Measurements from ENCODE around the gene ICAM1. TPM values are rescaled to one million over a fixed set of nuclear protein-coding genes. Genes with fewer than 3 reads are reported as not detected.

ICAM1 gene
- total RNA-seq, 1 donor = 170 TPM

DNA sequence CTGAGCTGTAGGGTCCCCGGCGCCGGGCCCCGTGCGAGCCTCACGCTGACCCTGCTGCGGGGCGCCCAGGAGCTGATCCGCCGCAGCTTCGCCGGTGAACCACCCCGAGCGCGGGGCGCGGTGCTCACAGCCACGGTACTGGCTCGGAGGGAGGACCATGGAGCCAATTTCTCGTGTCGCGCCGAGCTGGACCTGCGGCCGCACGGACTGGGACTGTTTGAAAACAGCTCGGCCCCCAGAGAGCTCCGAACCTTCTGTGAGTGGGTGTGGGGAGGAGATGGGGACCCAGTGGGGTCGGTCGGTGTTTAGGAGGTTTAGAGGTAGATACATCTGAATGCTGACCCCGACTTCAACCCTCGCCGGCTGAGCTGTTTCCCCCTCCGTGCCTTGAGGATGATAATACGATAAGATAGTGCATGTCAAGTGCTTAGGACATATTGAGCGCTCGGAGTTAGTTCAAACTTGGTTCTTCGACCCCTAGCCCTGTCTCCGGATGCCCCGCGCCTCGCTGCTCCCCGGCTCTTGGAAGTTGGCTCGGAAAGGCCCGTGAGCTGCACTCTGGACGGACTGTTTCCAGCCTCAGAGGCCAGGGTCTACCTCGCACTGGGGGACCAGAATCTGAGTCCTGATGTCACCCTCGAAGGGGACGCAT, 20.8 kb downstream of the ICAM1 start:
- Histone ChIP-seq H3K27me3 (ENCODE audit: insufficient read depth, low read length) (peaks cover 84% of the 10 kb centered on the region), H3K4me1 (ENCODE audit: insufficient read depth, low read length) (peaks cover 93% of the 10 kb centered on the region), H3K9me3 (ENCODE audit: low read depth, low read length) (no peaks in the 10 kb centered on the region), H3K4me3 (ENCODE audit: low read length) (no peak overlapping the region)

DNA sequence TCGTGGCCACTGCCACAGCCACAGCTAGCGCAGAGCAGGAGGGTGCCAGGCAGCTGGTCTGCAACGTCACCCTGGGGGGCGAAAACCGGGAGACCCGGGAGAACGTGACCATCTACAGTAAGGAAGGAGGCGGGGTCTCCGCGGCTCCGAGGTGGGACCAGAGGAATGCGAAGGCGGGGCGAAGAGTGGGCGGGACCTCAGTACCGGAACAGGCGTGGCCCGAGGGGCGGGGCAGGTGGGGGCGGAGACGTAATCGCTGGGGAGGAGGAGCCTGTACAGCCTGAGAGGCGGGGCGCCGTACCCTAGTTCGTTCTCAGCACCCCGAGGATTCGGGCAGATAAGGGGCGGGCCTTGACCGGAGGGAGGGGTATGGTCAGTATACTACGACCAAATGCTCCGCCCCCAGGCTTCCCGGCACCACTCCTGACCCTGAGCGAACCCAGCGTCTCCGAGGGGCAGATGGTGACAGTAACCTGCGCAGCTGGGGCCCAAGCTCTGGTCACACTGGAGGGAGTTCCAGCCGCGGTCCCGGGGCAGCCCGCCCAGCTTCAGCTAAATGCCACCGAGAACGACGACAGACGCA, 21.4 kb downstream of the ICAM1 start:
- Histone ChIP-seq H3K4me1 (ENCODE audit: insufficient read depth, low read length) (peaks cover 87% of the 10 kb centered on the region), H3K27me3 (ENCODE audit: insufficient read depth, low read length) (peaks cover 85% of the 10 kb centered on the region), H3K9me3 (ENCODE audit: low read depth, low read length) (no peaks in the 10 kb centered on the region), H3K4me3 (ENCODE audit: low read length) (no peak overlapping the region)

DNA sequence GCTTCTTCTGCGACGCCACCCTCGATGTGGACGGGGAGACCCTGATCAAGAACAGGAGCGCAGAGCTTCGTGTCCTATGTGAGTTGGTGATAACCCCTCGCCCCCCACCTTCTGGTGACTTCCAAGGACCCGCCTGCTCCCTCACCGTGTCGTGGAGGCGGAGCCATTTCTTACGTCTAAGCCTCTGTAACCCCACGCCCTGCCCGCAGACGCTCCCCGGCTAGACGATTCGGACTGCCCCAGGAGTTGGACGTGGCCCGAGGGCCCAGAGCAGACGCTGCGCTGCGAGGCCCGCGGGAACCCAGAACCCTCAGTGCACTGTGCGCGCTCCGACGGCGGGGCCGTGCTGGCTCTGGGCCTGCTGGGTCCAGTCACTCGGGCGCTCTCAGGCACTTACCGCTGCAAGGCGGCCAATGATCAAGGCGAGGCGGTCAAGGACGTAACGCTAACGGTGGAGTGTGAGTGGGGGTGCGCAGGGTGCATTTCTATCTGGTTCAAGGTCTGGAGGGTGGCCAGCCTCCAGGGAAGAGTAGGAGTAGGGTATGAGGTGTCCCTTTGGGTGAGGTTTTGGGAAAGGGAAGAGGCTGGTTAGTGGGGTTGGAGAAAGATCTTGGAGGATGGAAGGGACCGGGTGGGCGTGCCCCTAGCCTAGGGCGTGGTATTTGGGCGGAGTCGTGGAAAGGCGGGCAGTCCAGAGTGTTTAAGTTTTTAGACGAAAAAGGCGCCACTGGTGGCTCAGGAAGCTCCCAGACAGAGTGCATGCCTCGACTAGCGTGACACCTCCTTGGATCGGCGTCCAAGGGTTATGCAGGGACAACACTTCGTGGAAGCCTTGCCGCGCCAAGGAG, 22.1 kb downstream of the ICAM1 start:
- Histone ChIP-seq H3K4me1 (ENCODE audit: insufficient read depth, low read length) (peaks cover 79% of the 10 kb centered on the region), H3K4me3 (ENCODE audit: low read length) (no peak overlapping the region), H3K9me3 (ENCODE audit: low read depth, low read length) (no peaks in the 10 kb centered on the region), H3K27me3 (ENCODE audit: insufficient read depth, low read length) (peaks cover 79% of the 10 kb centered on the region)

DNA sequence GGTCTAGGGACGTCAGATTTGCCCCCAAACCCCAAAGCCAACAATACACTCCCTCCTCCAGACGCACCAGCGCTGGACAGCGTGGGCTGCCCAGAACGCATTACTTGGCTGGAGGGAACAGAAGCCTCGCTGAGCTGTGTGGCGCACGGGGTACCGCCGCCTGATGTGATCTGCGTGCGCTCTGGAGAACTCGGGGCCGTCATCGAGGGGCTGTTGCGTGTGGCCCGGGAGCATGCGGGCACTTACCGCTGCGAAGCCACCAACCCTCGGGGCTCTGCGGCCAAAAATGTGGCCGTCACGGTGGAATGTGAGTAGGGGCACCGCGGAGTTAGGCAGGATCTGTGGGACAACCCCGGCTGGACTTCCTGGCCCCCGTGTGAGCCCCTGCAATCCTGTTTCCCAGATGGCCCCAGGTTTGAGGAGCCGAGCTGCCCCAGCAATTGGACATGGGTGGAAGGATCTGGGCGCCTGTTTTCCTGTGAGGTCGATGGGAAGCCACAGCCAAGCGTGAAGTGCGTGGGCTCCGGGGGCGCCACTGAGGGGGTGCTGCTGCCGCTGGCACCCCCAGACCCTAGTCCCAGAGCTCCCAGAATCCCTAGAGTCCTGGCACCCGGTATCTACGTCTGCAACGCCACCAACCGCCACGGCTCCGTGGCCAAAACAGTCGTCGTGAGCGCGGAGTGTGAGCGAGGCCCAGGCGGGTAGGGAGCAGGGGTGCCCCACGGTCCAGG, 22.9 kb downstream of the ICAM1 start:
- Histone ChIP-seq H3K27me3 (ENCODE audit: insufficient read depth, low read length) (peaks cover 71% of the 10 kb centered on the region), H3K9me3 (ENCODE audit: low read depth, low read length) (no peaks in the 10 kb centered on the region), H3K4me1 (ENCODE audit: insufficient read depth, low read length) (peaks cover 72% of the 10 kb centered on the region), H3K4me3 (ENCODE audit: low read length) (no peak overlapping the region)

DNA sequence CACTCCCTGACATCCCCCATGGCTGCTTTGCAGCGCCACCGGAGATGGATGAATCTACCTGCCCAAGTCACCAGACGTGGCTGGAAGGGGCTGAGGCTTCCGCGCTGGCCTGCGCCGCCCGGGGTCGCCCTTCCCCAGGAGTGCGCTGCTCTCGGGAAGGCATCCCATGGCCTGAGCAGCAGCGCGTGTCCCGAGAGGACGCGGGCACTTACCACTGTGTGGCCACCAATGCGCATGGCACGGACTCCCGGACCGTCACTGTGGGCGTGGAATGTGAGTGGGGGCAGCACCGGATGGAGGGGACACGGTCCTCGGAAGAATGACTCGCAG, 23.4 kb downstream of the ICAM1 start:
- peaks cover 66% of the 10 kb centered on the region for H3K27me3 ChIP-seq (ENCODE audit: insufficient read depth, low read length)
- H3K9me3 ChIP-seq (ENCODE audit: low read depth, low read length) = no peaks in the 10 kb centered on the region
- no peak overlapping the region for H3K4me3 ChIP-seq (ENCODE audit: low read length)
- peaks cover 66% of the 10 kb centered on the region for H3K4me1 ChIP-seq (ENCODE audit: insufficient read depth, low read length)

DNA sequence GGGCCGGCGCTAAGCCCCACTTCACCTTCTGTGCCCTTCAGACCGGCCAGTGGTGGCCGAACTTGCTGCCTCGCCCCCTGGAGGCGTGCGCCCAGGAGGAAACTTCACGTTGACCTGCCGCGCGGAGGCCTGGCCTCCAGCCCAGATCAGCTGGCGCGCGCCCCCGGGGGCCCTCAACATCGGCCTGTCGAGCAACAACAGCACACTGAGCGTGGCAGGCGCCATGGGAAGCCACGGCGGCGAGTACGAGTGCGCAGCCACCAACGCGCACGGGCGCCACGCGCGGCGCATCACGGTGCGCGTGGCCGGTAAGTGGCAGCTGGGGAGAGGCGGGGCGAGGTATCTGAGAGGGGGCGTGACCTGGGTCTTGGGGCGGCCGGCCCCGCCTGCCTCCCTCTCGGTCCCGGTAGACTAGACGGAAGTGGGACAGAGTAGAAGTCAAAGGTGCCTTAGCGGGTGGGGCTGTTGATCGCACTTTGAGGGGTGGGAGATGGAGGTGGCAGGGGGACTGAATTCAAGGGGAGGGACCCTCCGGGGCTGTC, 24.5 kb downstream of the ICAM1 start:
- H3K9me3 ChIP-seq (ENCODE audit: low read depth, low read length) = no peaks in the 10 kb centered on the region
- peak overlapping the region; percentile 9 for H3K4me3 ChIP-seq (ENCODE audit: low read length)
- H3K4me1 ChIP-seq (ENCODE audit: insufficient read depth, low read length) = peaks cover 65% of the 10 kb centered on the region
- peaks cover 56% of the 10 kb centered on the region for H3K27me3 ChIP-seq (ENCODE audit: insufficient read depth, low read length)

DNA sequence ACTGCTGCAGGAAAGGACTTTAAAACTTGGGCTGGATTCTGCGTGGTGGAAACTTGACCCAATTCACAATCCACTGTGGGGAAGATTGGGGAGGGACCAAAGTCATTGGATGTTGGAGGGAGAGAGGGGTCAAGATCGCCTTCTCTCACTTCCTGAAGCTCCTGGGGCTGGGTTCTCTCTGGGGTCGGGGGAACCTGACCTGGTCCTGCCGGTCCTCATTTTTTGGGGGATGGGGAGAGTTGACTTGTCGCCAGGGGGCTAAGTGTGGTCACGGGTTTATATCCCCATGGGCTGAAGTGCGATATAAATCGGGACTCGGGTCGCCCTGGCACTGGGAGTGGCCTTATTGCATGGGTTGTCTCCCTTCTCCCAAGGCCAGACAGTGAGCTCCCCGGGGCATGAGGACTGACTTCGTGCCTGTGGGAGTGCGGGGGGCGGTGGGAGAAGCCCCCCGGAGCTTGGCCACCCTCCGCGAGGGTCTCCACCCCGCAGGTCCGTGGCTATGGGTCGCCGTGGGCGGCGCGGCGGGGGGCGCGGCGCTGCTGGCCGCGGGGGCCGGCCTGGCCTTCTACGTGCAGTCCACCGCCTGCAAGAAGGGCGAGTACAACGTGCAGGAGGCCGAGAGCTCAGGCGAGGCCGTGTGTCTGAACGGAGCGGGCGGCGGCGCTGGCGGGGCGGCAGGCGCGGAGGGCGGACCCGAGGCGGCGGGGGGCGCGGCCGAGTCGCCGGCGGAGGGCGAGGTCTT, 25.1 kb downstream of the ICAM1 start:
- H3K9me3 ChIP-seq (ENCODE audit: low read depth, low read length) = no peaks in the 10 kb centered on the region
- H3K27me3 ChIP-seq (ENCODE audit: insufficient read depth, low read length) = peaks cover 50% of the 10 kb centered on the region
- peak overlapping the region; percentile 9 for H3K4me3 ChIP-seq (ENCODE audit: low read length)
- peaks cover 62% of the 10 kb centered on the region for H3K4me1 ChIP-seq (ENCODE audit: insufficient read depth, low read length)

DNA sequence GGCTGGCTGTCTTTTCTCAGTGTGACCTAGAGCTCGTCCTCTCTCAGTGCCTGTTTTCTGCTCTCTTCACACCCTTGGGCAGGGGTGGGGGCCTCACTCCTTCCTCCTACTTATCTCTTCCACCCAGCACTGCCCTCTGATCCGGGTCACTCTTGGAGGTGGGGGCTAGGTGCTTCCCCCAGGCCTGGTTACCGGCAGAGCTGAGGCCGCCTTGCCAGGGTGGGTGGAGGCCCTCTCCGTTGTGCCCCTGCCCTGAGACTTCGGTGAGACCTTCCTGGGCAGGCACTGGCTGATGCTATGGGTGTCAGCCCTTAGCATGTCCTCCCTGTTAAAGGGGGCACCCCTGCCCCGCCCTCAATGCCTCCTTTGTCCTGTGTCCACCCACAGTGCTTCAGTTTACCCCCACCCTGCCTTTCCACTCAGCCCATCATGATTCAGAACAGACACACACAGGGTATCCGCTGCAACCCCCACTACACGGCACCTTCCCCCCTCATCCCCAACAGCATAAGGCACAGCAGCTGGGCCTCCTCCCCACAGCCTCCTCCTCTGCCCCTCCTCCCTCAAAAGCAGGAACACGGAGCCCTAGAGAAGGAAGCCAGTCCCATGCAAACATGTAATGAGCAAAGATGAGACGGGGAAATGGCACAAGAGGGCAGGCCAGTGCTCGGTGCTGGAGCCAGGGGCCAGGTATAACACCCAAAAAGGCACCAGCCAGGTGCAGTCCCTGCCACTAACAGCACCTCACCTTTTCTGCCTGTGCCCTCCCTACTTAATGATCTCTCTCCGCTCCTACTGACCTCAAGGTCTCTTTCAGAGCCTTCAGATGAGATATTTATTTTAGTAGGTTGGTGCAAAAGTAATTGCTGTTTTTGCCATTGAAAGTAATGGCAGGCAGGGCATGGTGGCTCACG, 28.9 kb downstream of the ICAM1 start:
- Histone ChIP-seq H3K9me3 (ENCODE audit: low read depth, low read length) (no peaks in the 10 kb centered on the region), H3K4me1 (ENCODE audit: insufficient read depth, low read length) (peaks cover 37% of the 10 kb centered on the region), H3K4me3 (ENCODE audit: low read length) (no peak overlapping the region), H3K27me3 (ENCODE audit: insufficient read depth, low read length) (peaks cover 12% of the 10 kb centered on the region)

DNA sequence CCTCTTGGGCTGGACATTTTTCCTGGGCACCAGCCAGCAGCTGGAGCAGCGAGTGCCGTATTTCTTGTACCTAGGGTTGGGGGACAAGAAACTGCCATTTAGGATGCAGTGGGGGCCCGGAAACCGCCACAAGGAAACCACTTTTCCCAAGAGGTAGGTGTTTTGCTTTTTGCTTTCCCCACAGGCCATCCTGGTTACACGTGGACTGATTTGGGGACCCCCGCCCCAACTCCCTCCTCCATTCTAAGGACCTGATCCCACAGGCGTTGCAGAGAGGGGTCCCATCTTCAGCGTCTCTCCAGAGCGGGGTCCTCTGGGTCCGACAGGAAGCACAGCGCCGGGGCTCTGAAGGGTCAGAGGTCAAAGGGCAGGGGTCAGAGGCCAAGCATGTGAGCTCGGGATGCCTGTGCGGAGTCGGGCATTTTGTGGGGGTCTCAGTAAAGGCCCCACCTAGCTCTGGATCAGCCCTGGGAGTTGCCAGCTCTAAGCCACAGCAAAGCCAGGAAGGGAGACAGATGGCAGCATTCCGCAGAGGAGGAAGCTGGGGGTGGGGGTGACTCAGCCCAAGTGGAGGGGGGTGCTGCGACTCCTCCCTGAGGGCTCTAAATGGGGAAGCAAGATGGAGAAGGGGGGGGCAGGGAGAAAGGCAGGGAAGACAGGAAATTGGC, 34.4 kb downstream of the ICAM1 start:
- Histone ChIP-seq H3K9me3 (ENCODE audit: low read depth, low read length) (no peaks in the 10 kb centered on the region), H3K4me3 (ENCODE audit: low read length) (no peak overlapping the region)

DNA sequence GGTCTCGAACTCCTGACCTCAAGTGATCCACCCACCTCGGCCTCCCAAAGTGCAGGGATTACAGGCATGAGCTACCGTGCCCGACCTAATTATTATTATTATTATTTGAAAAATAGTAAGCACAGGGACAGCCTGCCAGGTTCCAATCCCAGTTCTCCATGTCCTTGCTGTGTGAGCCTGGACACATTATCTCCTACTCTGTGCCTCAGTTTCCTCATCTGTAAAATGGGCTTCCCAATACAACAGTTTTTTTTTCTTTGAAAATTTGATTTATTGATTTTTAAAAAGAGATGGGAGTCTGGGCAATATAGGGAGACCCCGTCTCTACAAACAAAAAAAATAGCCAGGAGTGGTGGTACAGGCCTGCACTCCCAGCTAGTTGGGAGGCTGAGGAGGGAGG, 35.4 kb downstream of the ICAM1 start:
- Histone ChIP-seq H3K9me3 (ENCODE audit: low read depth, low read length) (no peaks in the 10 kb centered on the region), H3K4me3 (ENCODE audit: low read length) (no peak overlapping the region), H3K4me1 (ENCODE audit: insufficient read depth, low read length) (peaks cover 27% of the 10 kb centered on the region), H3K27me3 (ENCODE audit: insufficient read depth, low read length) (no peaks in the 10 kb centered on the region)

More for the DNA sequence above, 34.4 kb downstream of the ICAM1 start:
- H3K27me3 ChIP-seq (ENCODE audit: insufficient read depth, low read length) = no peaks in the 10 kb centered on the region
- H3K4me1 ChIP-seq (ENCODE audit: insufficient read depth, low read length) = peaks cover 32% of the 10 kb centered on the region

DNA sequence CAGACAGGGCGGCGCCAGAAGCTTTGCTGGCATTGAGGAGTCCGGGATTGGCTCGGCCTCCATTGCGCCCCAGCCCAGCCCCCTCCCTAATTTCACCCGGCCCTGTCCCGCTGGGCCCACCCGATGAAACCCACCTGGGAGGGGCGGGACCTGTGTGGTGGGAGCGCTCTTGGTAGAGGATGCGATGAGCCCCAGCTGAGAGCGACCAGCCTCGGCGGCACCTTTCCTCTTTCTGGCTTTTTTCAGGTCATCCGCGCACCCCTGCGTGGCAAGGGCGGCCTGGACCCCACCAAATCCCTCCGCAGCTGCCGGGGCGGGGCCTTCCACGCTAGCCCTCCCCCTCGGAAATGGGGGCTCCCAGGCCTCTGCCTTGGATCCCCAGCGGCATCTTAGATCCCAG, 38.5 kb downstream of the ICAM1 start, which contains the start of gene ZGLP1:
ZGLP1 (minus strand) TSS at position 393 of the 400 bp plus-strand sequence.
- no peak within 1 kb of the TSS for H3K4me3 ChIP-seq (ENCODE audit: low read length)
- peaks cover 23% of the 10 kb centered on the region for H3K4me1 ChIP-seq (ENCODE audit: insufficient read depth, low read length)
- no peaks in the 10 kb centered on the region for H3K9me3 ChIP-seq (ENCODE audit: low read depth, low read length)
- no peaks in the 10 kb centered on the region for H3K27me3 ChIP-seq (ENCODE audit: insufficient read depth, low read length)

DNA sequence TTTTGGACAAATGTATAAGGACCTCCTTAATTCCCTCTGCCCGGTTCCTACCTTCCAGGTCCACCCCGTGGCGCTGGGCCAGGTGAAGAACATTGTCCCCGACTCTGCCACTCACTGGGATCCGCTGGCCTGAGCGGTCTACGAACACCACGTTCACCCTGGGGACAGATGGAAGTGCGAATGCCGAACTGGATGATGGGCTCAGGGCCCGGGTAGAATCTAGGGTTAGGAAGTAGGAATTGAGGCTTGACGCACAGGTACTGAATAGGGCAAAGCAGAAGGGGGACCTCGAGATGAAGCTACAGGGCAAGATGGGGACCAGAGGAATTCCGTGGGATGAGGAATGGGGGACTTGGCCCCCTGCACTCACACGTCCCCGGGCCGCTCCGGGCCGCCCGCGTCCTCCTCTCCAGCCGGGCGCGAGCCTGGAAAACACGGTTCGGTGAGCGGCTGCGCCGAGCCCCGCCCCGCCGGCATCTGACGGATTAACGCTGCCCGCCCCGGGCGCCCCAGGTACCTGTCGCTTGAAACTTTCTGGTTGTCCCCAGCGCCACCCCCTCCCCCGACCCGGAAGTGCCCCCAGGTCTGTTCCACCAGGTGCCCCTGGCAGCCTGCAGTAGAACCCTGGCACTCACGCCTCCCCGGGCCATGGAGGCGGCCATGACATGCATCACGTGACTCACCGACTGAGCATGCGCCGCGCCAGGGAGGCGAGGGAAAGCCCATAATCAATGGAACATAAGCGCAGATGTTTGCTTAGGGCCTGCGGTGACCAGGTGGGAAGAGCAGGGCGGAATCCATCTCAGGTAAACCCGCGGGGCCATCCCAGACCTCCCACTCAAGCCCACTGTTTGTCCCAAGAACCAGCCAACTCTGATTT, 44.7 kb downstream of the ICAM1 start, which contains the start of gene FDX2:
FDX2 (minus strand) TSS at position 681 of the 880 bp plus-strand sequence; CDS start at position 662, 19 bp downstream.
- peak within 1 kb of the TSS; percentile 66 for H3K4me3 ChIP-seq (ENCODE audit: low read length)
- peaks cover 16% of the 10 kb centered on the region for H3K4me1 ChIP-seq (ENCODE audit: insufficient read depth, low read length)
- H3K9me3 ChIP-seq (ENCODE audit: low read depth, low read length) = no peaks in the 10 kb centered on the region
- H3K27me3 ChIP-seq (ENCODE audit: insufficient read depth, low read length) = no peaks in the 10 kb centered on the region
